WI38 (cell line): Measurements from ENCODE around the gene SDF2.
A peak's percentile ranks its signal among the peaks of the same experiment; 100 is the strongest.

ENCODE experiments used
- H3K4me3 ChIP-seq: 2 replicates; pipeline ENCODE4 v1.5.1; 2011; ENCODE audit warnings: low read depth, mild to moderate bottlenecking, control low read depth, low read length
- CTCF ChIP-seq: IDR thresholded peaks from 2 replicates; pipeline ENCODE4 v1.5.1; 2012; ENCODE audit warnings: low read depth, mild to moderate bottlenecking, control low read depth, low read length

SDF2 gene

GRCh38 chr17:28598389-28598788, 63.3 kb downstream of the SDF2 start:
- TF ChIP-seq CTCF = no peak

More at GRCh38 chr17:28598389-28598788, 63.3 kb downstream of the SDF2 start:
- peak overlapping the region; percentile 83 for H3K4me3 ChIP-seq
